ENCODE data around the gene TFRC. TPM values are rescaled to one million over a fixed set of nuclear protein-coding genes. Genes with fewer than 3 reads are reported as not detected.
A peak's percentile ranks its signal among the peaks of the same experiment; 100 is the strongest.

The TFRC gene
- total RNA-seq (ENCODE audit: low replicate concordance) = 140 and 247 TPM in 2 replicates
- long read RNA-seq, full-length matches to known transcripts = 12 of 113 reads
- long read RNA-seq, partial matches to known transcripts = 95 of 113 reads
- long read RNA-seq, other reads (novel, unspliced or antisense) = 6 of 113 reads

DNA sequence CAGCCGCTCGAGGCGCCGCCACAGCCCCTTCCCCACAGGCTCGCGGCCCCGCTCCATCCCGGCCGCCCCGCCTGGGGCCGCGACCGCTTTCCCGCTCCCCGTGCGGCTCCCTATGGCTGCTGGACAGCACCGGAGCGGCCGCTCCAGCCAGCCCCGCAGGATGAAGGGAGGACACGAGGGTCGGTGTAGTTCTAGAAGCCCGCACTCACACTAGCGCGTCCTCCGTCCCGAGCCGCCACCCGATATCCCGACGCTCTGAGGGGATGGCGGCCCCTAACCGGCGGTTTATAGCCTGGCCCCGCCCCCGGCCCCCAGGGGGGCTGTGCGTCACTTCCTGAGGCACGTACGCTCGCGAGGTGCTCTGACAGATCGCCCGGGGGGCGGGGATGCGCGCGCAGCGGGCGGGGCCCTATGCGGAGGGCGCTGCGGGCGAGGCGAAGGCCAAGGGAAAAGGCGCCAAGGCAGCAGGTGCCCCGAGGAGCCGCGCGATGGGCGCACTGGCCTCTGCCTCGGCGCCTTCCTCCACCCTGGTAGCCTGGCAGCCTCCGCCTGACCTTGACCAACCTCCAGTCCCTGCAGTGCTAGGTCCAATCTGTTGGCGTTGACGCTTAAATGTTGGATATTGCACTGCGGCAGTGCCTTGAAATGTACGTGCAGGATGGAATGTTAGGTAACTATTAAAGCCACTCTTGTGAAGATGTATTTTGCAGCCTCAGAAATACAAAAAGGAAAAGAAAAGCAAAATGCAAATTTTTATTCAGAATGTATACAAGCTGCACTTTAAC lies at the start of gene TFRC:
TSS of gene TFRC (minus strand) at position 257 of the 785 bp plus-strand sequence. CDS start 4,991 bp downstream, outside the sequence.
- Mint-ChIP-seq H3K27me3 (no peaks in the 10 kb centered on the region), H3K4me3 (peak within 1 kb of the TSS; percentile 99), H3K4me1 (ENCODE audit: unreplicated experiment) (peaks cover 8% of the 10 kb centered on the region), H3K36me3 (no peaks in the 10 kb centered on the region), H3K9me3 (no peaks in the 10 kb centered on the region), H3K27ac (peak within 1 kb of the TSS; percentile 95)
- TF ChIP-seq CTCF (conservative IDR thresholded peaks at IDR 0.05) = no peak
- peak; percentile 94 for DNase-seq (ENCODE audit: extremely low spot score, unreplicated experiment)

DNA sequence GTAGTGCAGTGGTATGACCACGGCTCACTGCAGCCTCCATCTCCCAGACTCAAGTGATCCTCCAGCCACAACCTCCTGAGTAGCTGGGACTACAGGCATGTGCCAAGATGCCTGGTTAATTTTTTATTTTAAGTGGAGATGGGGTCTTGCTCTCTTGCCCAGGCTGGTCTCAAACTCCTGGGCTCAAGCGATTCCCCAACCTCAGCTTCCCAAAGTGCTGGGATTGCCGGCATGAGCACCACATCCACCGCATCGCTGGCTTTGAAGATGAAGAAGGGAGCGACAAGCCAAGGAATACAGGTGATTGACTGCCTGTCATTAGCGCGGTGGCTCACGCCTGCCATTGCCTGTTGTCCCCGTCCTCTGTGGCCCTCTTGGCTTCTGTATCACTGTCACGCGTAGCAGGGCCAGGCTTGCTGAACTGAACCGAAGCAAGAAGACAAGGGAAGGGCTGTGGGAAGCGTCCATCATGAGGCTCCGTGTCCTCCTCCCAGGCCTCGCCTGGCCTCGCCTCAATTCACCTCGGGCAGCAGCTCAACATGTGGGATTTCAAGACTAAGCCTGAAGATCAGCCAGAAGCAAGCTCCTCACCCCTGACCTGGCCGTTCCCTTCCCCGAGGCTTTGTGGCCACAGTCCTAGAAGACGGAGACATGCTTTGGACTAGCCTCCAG lies 46.4 kb upstream of the TFRC start:
- Mint-ChIP-seq H3K9me3 (no peaks in the 10 kb centered on the region), H3K4me3 (no peak overlapping the region), H3K27me3 (no peaks in the 10 kb centered on the region), H3K4me1 (ENCODE audit: unreplicated experiment) (peaks cover 10% of the 10 kb centered on the region), H3K36me3 (no peaks in the 10 kb centered on the region), H3K27ac (no peak overlapping the region)
- no peak for DNase-seq (ENCODE audit: extremely low spot score, unreplicated experiment)
- TF ChIP-seq CTCF (conservative IDR thresholded peaks at IDR 0.05) = no peak

GRCh38 chr3:196127308-196128040 lies 45.6 kb upstream of the TFRC start:
- Mint-ChIP-seq H3K36me3 (no peaks in the 10 kb centered on the region), H3K9me3 (no peaks in the 10 kb centered on the region), H3K4me1 (ENCODE audit: unreplicated experiment) (peaks cover 14% of the 10 kb centered on the region), H3K27me3 (no peaks in the 10 kb centered on the region), H3K27ac (peak overlapping the region; percentile 48), H3K4me3 (no peak overlapping the region)
- no peak for TF ChIP-seq CTCF (conservative IDR thresholded peaks at IDR 0.05)
- DNase-seq (ENCODE audit: extremely low spot score, unreplicated experiment) = no peak

DNA sequence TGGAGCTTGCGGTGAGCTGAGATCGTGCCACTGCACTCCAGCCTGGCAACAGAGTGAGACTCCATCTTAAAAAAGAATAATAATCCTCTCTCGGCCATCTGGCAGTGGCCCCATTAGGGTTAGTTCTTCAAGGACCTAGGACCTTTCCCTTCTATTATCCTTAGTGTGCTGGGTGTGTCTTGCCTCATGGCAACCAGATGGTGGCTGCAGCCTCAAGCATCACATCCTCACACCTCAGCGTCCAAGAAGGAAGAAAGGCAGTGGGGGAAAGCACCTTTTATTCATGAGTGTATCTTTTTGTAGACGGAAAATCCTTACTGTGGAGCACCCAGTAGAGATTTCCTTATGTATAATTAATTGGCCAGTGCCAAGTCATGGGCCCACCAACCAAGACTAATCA lies 42.7 kb upstream of the TFRC start:
- H3K27me3 Mint-ChIP-seq = no peaks in the 10 kb centered on the region
- H3K36me3 Mint-ChIP-seq = no peaks in the 10 kb centered on the region
- peaks cover 14% of the 10 kb centered on the region for H3K4me1 Mint-ChIP-seq (ENCODE audit: unreplicated experiment)
- H3K9me3 Mint-ChIP-seq = no peaks in the 10 kb centered on the region
- no peak for TF ChIP-seq CTCF (conservative IDR thresholded peaks at IDR 0.05)
- H3K27ac Mint-ChIP-seq = no peak overlapping the region
- H3K4me3 Mint-ChIP-seq = no peak overlapping the region
- DNase-seq (ENCODE audit: extremely low spot score, unreplicated experiment) = no peak

DNA sequence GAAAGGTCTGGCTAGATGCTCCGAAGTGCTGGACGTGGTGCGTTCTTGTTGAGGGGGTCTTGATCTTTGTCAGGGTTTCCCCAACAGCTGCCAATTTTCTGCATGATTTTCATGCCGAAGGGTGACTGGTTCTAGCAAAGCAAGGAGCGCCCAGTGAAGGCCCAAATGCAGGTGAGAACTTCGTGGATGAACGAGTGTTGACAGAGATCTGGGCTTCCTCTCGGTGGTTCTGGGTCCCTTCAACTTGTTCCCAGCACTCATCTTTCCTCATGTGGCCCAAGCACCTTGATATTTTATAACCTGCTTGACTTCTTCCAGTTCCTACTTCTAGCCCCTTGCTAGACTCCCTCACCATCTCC lies 40.8 kb upstream of the TFRC start:
- peak overlapping the region; percentile 38 for H3K27ac Mint-ChIP-seq
- no peak overlapping the region for H3K4me3 Mint-ChIP-seq
- no peaks in the 10 kb centered on the region for H3K9me3 Mint-ChIP-seq
- no peaks in the 10 kb centered on the region for H3K36me3 Mint-ChIP-seq
- H3K27me3 Mint-ChIP-seq = no peaks in the 10 kb centered on the region
- TF ChIP-seq CTCF (conservative IDR thresholded peaks at IDR 0.05) = no peak
- H3K4me1 Mint-ChIP-seq (ENCODE audit: unreplicated experiment) = peaks cover 14% of the 10 kb centered on the region
- DNase-seq (ENCODE audit: extremely low spot score, unreplicated experiment) = no peak
